ENCODE measurements around the gene LTBP2.

The LTBP2 gene

DNA sequence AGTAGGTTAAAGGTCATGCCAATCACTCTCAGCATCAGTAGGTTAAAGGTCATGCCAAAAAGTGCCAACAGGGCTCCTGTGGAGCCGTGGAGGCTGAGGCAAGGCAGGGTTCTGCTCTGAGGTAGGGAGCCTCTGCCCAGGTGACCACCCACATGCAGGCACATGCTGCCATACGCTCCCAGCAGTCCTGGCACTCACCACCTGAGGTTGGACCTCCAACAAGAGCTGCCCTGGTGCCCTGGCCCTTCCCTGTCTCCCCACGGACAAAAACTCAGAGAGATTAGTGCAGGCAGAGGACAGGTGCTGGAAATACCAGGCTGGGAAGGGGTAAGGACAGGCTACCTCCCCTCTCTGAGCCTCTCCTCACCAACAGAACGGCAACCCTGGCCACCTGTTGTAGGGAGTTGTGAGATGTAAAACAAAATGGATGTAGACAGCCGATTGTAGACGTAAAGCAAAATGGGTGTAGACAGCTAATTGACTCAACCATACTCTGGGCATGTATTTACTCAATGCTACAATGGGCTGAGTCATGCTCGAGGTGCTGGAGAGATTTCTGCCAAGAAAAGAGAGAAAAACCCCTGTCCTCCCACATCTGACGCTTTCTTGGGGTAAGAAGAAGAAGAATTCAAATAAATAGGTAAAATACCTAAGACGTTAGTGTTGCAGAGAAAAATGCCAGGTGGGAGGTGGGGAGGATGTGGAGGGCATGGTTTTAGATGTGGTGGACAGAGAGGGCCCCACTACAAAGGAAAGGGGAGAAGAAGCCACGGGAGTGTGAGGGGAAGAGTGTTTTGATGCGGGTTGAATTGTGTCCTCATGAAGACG lies 32.4 kb downstream of the LTBP2 start:
- no peaks in the 10 kb centered on the region for H3K36me3 ChIP-seq
- TF ChIP-seq CTCF (IDR thresholded peaks at IDR 0.05; ENCODE audit: low read depth, low read length), result no peak
- H3K9me3 ChIP-seq (ENCODE audit: severe bottlenecking), result no peaks in the 10 kb centered on the region

DNA sequence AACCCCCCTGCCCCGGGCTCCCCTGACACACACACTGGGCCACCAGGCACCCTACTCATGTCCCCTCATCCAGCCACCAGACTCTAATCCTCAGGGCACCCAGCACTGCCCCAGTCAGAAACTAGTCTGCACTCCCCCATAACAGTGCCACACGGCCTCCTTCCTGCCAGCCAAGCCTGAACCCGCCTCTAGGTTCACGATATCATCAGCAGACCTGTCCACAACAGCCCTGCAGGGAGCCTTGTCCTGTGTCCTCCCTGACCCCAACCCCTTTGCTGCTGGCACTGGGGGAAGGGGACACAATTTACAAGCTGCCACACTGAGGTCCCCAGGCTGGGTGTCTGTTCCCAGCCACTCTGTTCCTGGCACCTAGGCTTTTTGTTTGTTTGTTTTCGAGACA lies 33.6 kb downstream of the LTBP2 start:
- no peaks in the 10 kb centered on the region for H3K27me3 ChIP-seq (ENCODE audit: insufficient read depth, low read depth, severe bottlenecking)
- no peaks in the 10 kb centered on the region for H3K36me3 ChIP-seq
- no peaks in the 10 kb centered on the region for H3K9me3 ChIP-seq (ENCODE audit: severe bottlenecking)
- H3K27ac ChIP-seq, result no peak overlapping the region
- no peak for DNase-seq
- no peak for TF ChIP-seq CTCF (IDR thresholded peaks at IDR 0.05; ENCODE audit: low read depth, low read length)
- H3K4me3 ChIP-seq (ENCODE audit: low read depth, low read length), result no peak overlapping the region

More for the DNA sequence above, 32.4 kb downstream of the LTBP2 start:
- Histone ChIP-seq H3K4me3 (ENCODE audit: low read depth, low read length) (no peak overlapping the region), H3K27ac (no peak overlapping the region), H3K27me3 (ENCODE audit: insufficient read depth, low read depth, severe bottlenecking) (no peaks in the 10 kb centered on the region)
- DNase-seq, result no peak

DNA sequence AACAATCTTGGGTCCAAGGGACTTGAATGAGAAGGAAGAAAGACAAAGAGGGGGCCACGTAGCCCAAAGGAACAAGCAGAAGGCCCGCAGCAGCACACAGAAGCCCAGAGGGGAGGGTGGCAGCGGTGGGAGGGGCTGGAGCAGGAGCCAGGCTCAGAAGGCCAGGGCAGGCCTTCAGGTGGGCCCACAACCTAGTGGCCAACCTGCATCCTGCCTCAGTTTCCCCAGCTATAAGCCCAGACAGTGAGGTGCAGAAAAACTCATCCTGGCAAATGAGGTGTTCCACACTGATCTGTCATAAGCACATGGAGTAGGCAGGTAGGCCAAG lies 34.1 kb downstream of the LTBP2 start:
- Histone ChIP-seq H3K36me3 (no peaks in the 10 kb centered on the region), H3K4me3 (ENCODE audit: low read depth, low read length) (no peak overlapping the region), H3K27ac (no peak overlapping the region; the same call in 1 of the 2 replicates), H3K9me3 (ENCODE audit: severe bottlenecking) (no peaks in the 10 kb centered on the region), H3K27me3 (ENCODE audit: insufficient read depth, low read depth, severe bottlenecking) (no peaks in the 10 kb centered on the region)
- no peak for DNase-seq
- TF ChIP-seq CTCF (IDR thresholded peaks at IDR 0.05; ENCODE audit: low read depth, low read length), result no peak

DNA sequence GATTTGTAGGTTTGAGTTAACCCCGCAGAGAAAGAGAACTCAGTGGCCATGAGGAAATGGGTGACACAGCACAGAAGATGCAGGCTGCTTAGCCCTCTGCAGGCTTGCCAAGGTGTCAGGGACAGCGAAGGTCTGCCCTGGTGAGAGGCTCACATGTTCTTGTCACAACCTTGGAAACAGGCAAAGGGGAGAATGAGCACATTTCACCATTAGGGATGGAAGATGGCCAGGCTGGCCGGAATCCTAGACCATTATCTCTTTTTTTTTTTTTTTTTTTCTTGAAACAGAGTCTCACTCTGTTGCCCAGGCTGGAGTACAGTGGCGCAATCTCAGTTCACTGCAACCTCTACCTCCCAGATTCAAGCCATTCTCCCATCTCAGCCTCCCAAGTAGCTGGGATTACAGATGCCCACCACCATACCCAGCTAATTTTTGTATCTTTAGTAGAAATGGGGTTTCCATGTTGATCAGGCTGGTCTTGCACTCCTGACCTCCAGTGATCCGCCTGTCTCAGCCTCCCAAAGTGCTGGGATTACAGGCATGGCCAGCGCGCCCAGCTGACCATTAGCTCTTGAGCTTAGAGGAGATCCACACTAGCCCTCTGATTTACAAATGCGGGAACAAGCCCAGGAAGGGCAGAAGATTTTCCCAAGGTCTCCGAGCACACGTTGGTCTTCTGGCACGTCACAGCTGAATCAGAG lies 34.6 kb downstream of the LTBP2 start:
- Histone ChIP-seq H3K36me3 (no peaks in the 10 kb centered on the region), H3K9me3 (ENCODE audit: severe bottlenecking) (no peaks in the 10 kb centered on the region), H3K27me3 (ENCODE audit: insufficient read depth, low read depth, severe bottlenecking) (no peaks in the 10 kb centered on the region), H3K27ac (no peak overlapping the region; the same call in 1 of the 2 replicates), H3K4me3 (ENCODE audit: low read depth, low read length) (no peak overlapping the region)
- peak; percentile 58 for DNase-seq
- no peak for TF ChIP-seq CTCF (IDR thresholded peaks at IDR 0.05; ENCODE audit: low read depth, low read length)

GRCh38 chr14:74575936-74576335 lies 36.1 kb downstream of the LTBP2 start:
- H3K36me3 ChIP-seq, result no peaks in the 10 kb centered on the region
- no peak for TF ChIP-seq CTCF (IDR thresholded peaks at IDR 0.05; ENCODE audit: low read depth, low read length)
- H3K4me3 ChIP-seq (ENCODE audit: low read depth, low read length), result no peak overlapping the region
- no peaks in the 10 kb centered on the region for H3K9me3 ChIP-seq (ENCODE audit: severe bottlenecking)
- DNase-seq, result no peak
- H3K27me3 ChIP-seq (ENCODE audit: insufficient read depth, low read depth, severe bottlenecking), result no peaks in the 10 kb centered on the region
- H3K27ac ChIP-seq, result no peak overlapping the region

Measured in WERI-Rb-1 (cell line).